NCI-H1436 (cell line): Measurements from ENCODE around the gene HYAL3.
A peak's percentile ranks its signal among the peaks of the same experiment; 100 is the strongest.

Experiments used
- DNase-seq: peaks from one replicate; lab custom pipeline; 2025; lab: John Stamatoyannopoulos, UW

The HYAL3 gene

DNA sequence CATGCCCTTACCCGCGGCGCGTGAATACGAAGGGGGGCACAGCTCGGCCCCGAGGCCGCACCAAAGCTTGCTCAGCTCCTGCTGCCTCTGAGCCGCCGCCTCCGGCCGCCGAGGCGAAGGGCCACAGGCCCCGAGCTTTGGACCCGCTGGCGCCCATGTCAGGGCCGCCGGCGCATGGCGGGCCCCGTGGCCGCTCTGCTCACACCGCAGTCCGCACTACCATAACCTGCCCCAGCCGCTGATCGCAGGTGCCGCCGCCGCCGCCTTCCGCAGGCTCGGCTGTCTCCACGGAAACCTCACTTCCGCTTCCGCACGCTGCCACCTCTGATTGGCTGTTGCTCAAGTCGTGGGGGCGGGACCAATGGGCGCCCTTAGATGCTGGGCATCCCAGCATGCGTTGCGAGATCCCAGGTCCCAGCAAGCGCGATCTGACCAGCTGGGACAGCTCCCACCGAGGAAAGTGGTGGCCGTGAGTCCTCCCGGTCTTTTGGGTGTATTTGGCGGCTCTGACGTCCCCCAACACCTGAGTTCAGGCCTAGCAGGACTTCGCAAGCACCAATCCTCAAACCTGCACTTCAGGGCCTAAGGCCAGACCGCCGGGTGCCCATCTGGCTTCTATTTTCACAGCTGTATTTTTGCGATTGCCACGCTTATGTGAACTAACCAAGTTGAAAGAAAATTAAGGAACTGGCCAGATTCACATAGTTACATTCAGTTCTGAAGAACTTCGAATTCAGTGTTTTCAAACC, 28.9 kb upstream of the HYAL3 start, which contains the start of gene TUSC2:
Gene TUSC2 (minus strand): TSS at position 281 of the 749 bp plus-strand sequence. CDS start 124 bp downstream, at position 157.
- DNase-seq, result peak; percentile 92

DNA sequence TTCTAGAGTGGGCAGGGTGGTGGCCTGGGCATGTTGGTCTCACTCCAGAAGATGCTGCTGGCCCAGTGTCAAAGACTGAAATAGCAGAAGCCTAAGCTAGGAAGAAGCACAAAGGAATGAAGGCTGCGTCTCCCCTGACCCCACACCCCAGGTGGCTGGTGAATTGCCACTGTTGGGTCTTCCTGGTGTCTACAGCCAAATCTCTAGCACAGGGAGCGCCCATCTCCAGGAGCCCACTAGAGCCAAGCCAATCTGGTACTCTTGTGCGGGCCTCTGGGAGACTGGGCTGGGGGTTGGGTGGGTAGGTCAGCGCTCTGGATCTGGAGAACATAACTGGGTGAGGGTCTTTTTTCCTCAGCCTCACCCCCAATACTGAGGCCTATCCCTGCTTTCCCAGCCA, 27.9 kb upstream of the HYAL3 start:
- no peak for DNase-seq

DNA sequence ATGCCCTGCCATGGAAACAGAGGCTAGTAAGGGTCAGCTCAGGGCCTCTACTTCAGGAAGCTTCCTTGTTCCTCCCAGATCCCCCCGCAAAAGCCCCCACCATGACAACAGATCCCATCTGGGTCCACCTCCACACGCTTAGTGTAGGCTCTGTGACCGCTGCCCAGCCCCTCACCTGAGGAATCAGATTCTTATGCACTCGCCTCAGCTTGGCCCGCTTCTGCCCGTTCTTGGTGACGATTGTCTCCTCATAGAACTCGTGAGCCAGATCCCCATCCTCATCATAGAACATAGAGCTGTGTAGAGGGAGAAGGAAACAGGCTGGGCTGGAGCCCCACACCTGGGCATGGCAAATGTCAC, 27.0 kb upstream of the HYAL3 start:
- no peak for DNase-seq

DNA sequence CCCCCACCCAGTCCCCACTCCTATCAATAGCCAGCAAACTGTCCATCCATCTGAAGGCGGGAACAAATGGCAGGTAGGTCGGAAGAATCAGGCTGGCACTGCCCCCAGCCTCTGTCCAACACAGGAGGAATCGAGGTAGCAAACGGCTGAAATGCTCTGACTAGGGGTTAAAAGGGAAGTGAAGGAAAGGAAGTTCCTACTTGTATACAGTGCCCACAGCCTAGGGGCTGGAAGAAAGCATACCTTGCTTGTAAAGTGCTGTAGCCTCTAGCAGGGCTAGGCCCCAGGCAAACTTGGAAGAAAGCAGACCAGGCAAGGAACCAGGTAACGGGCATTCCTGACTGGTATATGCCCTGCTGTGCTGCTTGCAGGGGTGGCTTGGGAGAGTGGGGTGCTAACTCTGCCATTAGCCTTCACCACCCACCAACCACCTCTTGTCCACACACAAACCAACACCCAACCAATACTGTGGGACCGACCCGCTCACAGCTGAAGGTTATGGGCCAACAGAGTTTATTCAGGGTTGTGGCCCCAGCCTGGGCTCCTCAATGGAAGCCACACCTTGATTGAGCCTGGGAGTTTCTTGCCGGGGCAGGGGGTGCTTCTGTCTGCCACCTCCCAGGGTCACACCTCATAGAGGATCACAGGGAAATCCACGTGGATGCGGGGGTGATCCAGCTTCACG, 26.4 kb upstream of the HYAL3 start:
- no peak for DNase-seq

DNA sequence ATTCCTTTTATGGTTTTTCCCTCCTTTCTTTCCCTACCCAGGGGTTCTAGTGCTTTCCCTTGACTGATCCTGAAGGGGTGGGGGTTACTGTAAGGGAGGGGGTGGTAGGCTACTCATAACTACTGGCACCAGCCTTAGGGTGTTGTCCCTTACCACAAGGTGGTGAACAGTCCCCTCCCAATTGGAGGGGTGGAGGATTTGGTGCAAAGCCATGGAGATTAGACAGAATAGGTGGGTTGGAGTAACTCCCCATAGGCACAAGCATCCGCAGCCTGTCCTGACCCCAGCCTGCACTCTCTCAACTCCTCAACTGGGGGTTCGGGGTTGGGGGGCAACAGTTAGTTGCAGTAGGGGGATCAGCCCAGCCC, 25.9 kb upstream of the HYAL3 start:
- DNase-seq, result no peak

DNA sequence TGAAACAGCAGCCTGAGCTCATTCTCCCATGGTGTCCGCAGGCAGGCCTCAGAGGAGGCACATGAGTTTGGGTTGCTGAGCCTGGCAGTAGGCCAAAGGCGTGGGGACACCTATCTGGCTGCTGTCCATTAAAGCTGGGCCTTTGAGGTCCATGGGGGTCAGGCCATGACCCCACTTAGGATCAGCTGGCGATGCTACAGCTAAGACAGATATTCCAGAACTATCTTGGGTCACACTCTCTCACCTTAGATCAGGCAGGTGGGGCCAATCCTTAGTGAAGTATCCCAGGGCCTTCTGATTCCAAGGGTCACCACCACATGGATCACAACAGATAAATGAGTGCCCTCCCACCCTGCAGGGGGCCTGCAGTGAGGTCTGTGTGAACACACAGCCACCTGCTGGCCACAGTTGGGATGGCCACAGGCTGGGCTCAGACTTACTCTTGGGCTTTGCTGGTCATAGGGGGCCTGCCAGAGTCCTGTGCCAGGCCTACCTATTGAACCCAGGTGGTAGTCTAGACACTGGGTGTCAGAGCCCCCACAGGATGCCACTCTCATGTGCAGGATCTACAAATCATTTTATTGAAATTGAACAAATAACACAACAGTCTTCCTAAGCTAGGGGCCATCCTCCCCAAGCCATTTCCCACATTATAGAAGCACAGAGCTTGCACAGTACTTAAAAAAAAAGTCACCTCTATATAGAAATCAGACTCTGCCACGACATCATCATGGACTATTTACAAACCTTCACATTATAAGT, 25.3 kb upstream of the HYAL3 start:
- no peak for DNase-seq

DNA sequence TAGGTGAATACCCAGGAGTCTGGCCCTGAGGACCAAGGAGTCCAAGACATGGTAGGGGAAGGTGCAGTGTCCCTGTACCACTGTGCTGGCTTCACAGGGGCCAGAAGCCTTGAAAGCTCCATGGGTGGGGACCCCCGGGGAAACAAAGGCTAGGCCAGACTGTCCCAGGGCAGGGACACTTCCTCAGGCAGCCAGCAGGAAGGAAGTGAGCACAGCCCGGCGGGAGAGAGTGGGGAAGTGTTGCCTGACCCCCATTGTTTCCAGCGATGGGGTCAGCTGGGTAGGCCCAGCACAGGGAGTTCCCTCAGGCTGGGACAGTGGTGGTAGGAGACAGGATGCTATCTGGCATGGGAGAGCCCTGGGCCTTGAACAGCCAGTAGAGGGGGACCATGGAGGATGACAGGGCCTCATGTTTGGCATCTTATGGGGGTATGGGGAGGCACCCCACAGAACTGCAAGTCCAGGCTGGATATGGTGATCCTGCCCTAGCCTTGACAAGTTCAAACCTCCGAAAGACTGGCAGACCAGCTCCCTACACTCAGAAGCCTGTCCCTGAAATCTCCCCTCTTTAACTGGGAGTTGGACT, 24.5 kb upstream of the HYAL3 start:
- no peak for DNase-seq

DNA sequence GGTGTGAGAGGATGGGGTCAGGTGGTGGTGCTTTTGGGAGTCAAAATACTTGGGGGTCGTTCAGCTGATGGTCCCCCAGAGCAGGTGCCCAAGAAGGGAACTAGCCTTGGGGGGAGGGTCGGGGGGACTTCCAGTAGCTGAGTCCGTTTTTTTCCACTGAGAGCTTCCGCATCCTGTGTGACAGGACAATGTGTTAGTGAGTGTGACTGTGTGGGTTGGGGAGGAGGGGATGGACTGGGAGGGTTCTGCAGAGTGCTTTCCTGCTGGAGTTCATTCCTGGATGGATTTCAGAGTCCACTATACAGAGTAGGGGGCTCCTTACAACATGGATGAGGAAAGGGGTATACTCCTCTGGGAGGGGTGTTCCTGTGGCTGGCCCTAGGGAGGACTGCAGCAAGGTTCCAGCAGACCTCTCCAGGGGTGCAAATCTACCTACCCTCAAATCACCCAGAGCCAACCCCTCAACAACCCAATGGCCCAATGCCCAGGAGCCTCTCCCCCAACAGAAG, 23.9 kb upstream of the HYAL3 start:
- no peak for DNase-seq

DNA sequence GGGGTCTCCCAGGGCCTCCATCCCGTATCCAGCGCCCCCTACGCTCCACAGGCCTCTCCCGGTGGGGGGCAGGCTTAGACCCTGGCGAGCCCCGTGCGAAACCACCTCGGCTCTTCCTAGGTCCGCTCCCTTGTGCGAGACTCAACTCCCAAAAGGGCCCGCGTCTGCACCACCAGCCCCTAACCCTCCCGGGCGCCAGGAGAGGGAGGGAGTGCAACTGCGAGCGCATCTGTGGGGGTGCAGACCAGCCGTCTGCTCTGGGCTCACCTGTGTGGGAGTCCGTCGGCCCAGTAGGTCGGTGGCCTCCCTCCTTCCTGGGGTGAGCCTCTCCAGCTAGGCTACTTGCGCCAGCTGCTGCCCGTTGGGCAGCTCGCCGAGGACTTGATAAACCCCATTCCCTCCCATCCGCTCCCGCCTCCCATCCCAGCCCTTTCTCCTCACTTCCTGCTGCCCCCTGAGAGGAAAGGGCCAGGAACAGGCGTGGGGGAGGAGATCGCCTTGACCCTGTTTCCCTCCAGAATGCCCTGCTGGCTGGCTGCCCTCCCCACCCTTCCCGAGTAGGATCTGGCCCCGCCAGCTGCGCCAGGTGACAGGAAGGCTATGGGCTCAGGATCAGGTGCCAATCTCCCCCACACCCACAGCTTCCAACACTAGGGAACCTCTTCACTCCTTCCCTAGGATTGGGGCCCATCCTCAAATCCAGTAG, 23.3 kb upstream of the HYAL3 start, which contains the start of gene HYAL2:
Gene HYAL2 (minus strand): TSS at position 360 of the 706 bp plus-strand sequence. CDS start 2,256 bp downstream, outside the sequence.
- DNase-seq, result no peak

DNA sequence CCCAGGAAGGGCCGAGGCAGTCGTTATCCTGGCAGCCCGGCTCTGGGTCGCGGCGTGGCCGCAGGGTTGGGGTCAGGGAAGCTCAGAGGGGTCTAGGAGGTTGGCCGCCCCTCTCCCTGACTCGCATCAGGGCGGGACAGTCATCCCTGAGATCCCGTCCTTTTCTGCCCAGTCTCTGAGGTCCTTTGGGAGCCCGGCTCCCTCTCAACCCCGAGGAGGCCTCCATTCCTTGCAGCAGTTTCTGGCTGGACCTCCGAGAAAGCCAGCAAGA, 22.8 kb upstream of the HYAL3 start:
- DNase-seq, result no peak

DNA sequence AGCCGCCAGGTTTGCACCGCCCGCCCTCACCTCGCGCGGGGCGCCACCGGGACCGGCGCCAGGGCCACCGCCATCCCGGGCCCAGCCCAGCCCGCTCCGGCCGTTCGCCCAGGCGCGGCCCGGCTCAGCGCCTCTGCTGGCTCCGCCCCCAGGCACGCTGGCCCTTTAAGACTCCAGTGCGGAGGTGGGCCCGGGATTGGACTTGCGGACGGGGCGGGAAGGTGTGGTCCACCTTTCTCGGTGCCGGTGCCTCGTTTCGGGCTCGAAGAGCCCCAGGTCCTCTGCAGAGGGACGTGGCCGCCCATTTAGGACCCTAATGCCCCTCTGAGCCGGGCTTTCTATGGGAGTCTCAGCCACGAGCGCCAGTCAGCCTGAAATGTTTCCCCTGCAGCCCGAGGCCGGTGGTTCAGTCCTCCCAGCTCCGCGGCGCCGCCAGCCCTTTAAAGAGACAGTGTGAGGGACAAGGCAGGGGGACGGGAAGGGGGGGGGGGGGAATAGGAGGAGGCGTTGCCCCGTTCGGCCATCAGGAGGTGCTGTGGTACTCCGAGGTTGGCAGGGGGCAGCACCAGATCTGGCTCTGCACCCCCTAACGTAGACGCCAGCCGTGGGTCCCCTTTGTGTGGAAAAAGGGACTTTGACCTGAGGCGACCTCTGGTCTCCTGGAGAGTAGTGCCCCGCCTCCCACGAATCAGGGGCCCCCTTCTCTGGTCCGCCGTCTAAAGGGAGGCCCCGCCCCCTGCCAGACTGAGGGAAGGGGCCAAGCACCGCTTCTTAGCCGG, 22.3 kb upstream of the HYAL3 start:
- DNase-seq, result peak; percentile 72

DNA sequence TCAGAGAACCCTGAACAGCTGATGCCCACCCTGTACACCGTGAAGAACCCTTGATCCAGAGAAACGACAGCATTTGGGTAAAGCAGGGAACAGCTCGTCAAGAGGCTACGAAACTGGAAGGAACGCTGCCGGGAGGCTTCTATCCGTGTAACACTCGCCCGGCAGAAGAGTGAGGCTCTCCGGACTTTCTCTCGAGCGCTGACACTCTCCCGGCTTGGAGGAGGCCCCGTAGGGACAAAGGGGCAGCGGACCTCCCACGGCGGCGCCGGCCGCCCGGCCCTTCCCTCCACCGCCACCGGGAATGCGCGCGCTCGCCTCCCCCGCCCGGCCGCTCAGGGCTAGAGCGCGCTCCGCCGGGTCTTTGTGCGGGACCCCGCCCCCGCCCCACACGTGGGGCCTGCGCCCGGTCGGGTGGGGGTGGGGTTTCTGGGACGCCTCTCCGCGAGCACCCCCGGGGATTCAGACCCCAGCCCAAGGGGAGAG, 21.7 kb upstream of the HYAL3 start:
- peak; percentile 61 for DNase-seq

DNA sequence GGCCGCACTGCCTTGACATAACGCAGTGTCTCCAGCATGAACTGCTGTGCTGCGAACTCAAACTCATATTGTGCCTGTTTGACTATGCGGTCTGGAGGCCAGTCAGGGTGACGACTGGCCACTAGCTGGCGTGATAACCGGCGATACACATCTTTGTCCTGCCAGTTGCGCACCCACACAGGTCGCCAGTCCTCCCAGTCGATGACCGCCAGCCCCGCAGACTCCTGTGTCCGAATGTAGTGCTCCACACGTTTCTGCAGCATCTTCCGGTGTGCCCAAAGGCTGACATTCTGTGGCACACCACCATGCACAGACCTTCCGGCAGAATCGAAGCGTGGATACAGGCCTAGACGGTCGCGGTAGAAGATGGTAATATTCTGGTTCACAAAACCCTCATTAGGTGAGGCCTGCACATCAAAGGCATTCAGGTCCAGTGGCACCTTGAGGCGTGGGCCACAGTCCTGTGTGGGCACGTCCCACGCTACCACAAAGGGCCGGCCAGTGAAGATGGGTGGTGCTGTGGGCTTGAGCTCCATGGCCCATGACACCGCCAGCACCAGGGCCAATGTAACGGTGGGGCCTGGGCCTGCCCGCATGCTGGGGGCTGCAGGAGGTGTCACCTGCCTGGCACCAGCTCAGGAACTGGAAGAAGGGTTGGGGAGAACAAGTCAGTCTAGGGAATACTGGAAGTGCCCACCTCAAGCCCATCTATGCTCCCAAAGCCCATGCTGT, 20.9 kb upstream of the HYAL3 start:
- DNase-seq, result no peak

DNA sequence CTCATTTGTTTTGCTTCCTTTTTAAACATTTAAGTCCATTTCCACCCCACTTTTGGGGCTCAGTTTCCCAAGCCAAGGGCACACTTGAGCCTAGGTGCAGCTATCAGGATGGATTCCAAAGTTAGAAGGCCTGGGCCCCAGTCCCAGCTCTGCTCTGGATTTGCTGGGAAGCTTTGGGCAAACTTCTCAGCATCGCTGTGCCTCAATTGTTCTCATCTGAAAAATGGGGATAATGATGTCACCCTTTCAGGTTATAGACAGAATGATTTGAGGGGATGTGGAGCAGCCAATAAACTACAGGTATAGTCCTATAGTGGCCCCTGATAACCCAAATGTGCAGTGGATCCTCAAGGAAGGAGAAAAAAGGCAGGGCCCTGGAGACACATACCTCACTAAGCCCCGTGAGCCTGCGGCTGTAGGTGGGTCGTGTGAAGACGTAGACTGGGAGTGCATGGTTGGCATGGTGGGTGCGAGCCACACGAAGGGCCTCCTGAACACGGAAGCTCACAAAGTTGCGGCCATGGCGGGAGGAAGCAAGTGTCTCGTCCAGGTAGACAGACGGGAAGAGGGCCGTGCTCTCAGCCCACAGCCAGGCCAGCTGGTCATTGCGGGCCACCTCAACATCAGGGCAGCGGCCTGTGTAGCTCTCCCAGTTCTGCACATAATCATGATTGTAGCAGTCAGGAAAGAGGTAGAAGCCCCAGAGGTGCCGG, 20.1 kb upstream of the HYAL3 start:
- no peak for DNase-seq

DNA sequence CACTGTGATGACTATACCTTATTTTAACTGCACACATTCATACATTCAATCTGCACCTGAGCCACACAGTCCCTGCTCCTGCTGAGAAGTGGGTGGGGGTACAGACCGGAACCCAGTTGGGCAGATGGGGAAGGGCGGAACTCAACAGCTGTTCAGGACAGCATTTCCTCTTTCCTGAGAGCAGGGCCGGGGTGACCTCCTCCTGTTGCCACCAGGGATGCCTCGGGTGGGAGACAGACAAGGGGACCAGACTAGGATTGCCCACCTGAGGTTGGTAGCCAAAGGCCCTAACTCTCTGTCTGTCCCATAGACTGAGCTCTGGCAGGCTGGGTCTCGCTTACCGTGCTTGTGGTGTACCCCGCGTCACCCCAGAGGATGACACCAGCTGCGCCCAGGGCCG, 19.4 kb upstream of the HYAL3 start:
- DNase-seq, result no peak

DNA sequence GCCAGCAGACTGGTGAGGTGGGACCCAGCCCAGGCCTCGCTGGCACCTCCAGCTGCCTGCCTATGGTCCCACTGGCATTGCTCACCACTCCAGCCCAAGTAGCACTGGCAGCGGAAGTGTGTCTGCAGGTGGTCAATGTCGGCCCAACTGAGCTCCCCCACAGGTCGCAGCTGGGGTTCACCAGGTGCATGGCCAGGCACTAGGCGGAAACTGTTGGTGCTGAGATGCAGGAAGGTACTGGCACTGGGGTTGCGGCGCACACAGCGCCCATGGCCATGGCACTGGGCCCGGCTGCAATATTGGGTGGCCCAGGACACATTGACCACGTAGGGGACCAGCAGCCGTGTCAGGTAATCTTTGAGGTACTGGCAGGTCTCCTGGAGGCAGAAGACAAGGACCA, 19.0 kb upstream of the HYAL3 start:
- no peak for DNase-seq

DNA sequence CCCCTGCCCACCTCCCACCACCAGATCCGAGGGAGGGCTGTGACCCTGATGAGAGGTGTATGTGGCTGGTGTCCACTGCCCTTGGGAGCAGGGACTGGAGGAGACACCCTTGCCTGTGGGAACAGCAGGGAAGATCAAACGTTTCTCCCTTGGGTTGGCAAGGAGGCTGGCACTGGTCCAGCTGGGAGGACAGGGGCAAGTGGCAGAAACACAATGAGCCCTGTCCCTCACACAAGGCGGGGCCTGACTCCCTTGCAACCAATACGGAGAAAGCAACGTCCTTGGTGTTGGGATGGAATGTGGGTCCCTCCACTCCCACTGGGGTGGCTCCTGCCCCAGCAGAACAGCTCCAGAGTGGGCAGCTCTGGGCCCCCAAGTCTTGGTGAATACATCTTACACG, 18.1 kb upstream of the HYAL3 start:
- DNase-seq, result no peak

DNA sequence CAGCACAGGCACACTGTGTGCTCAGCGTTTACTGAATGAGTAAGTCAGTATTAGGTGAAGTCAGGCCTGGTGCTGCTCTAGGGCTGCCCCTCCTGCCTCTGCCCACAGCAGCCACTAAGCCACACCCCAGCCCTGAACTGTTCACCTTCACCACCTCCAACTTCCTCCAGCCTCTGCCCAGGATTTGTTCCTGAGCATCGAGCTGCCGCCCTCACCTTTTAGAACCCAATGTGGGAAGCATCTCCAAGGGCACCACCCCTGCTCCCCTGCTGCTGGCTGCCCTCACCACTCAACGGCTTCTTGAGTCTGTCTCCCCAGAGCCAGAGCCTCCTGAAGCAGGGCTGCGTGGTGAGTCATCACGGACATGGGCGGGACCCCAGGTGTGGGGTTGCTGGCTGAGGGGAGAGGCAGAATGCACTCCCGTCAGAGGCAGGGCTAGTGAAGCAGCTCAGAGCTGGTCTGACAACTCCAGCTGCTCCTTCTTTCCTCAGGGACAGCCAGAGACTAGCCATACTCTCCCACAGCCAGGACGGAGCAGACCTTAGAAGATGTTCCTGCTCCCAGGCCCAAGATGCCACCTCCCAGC, 17.5 kb upstream of the HYAL3 start:
- DNase-seq, result no peak

DNA sequence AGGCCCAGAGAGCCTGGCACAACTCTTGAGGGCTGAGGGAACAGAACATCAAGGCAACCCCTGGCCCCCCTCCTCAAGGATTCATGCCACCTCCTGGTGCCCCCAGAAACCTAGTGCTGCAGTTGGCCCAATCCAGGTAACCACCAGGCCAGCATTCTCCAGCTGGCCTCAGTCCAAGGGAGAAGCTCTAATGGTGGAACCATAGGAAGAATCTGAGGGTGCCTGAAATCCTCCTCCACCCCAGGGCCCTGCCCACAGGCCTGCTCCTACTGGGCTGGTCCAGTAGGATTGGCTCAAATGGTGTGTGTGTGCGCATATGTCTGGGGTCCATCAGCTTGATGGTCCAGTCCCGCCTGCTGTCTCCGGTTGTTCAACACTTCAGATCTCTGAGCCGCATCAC, 15.6 kb upstream of the HYAL3 start:
- DNase-seq, result no peak
